ENCODE measurements around the gene PPAT.
A peak's percentile ranks its signal among the peaks of the same experiment; 100 is the strongest.
"Not testable (repeated sequence)": the region's sequence is repeated elsewhere in the genome, so short reads cannot be mapped to it uniquely, and the experiment has no call there.

PPAT gene

DNA sequence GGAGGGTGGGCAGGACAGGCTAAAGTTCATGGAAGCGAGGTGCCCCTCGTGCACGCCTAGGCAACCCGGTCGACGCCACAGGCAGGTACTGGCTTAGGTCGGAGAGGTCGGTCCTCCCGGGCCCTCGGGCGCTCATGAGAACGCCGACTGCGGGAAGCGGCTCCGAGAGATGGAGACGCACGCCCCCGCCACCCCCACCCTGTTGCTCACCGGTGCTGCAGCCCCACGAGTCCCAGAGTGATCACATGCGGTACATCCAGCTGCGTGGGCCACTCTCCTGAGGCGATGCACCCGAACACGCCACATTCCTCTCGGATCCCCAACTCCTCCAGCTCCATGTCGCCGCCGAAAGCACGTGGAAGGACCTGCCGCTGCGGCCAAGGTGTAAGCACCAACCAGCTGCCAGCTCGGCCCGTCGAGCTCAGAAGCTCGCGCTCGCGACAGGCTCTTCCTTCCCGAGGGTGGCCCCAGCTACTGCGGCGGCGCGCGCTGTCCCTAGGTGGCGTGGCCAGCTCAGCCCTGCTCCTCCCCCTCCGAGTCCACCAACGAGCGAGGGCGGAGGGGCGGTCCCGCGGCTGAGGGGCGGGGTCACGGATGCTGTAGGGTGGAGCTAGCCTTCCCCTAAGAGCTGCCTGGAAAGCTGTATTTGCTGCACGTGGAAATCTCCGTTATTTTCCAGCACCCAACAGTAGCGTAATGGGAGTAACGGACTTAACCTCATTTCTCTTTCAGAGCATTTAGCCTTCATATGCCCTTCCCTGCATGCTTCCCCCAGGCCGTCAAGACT, at the start of gene PPAT:
PPAT (minus strand) TSS at position 476 of the 787 bp plus-strand sequence; CDS start at position 338, 138 bp downstream.
- peaks cover 44% of the 10 kb centered on the region for H3K36me3 Mint-ChIP-seq (ENCODE audit: low read depth)
- peak within 1 kb of the TSS; percentile 99 for H3K4me3 Mint-ChIP-seq
- no peaks in the 10 kb centered on the region for H3K27me3 Mint-ChIP-seq
- peak within 1 kb of the TSS; percentile 100 for H3K27ac Mint-ChIP-seq
- H3K9me3 Mint-ChIP-seq: no peaks in the 10 kb centered on the region
- H3K4me1 Mint-ChIP-seq (ENCODE audit: low read depth): peaks cover 64% of the 10 kb centered on the region

DNA sequence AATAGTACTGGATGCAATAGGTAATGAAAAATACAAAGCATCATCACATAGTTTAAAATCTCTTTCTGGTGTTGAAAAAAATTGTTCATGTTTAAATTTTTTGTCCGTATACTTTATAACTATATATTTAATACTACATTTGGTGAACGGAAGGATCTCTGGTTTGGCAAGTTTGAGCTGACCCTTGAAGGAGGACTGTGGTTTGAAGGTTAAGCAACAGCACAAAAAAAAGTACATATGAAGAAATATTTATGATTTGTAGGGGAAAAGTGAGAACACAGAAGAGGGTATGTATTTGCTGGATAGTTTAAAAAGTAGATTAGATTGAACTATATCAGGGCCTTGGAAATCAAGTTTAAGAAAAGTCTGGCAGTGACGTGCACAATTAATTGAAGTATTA, 45.3 kb upstream of the PPAT start:
- Mint-ChIP-seq H3K4me3 (no peak overlapping the region), H3K27ac (no peak overlapping the region), H3K36me3 (ENCODE audit: low read depth) (peaks cover 76% of the 10 kb centered on the region), H3K4me1 (ENCODE audit: low read depth) (no peaks in the 10 kb centered on the region), H3K9me3 (no peaks in the 10 kb centered on the region), H3K27me3 (no peaks in the 10 kb centered on the region)

DNA sequence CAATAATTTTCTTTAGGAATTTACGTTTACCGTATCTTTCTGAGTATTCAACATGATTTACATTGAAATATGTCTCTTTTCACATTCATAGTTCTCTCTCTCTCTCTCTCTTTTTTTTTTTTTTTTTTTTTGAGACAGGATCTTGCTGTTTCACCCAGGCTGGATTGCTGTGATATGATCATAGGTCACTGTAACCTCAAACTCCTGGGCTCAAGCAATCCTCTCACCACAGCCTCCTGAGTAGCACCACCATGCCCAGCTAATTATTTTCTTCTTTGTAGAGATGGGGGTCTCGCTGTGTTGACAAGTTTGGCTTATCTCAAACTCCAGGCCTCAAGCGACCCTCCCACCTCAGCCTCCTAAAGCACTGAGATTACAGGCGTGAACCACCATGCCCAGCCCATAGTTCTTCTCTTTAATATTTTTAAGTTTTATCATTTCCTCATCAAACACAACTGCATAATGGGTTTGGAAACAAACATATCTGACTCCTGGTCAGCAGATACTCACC, 41.8 kb upstream of the PPAT start:
- no peak overlapping the region for H3K4me3 Mint-ChIP-seq
- H3K4me1 Mint-ChIP-seq (ENCODE audit: low read depth): no peaks in the 10 kb centered on the region
- H3K27ac Mint-ChIP-seq: peak overlapping the region; percentile 31
- no peaks in the 10 kb centered on the region for H3K27me3 Mint-ChIP-seq
- H3K36me3 Mint-ChIP-seq (ENCODE audit: low read depth): peaks cover 77% of the 10 kb centered on the region
- no peaks in the 10 kb centered on the region for H3K9me3 Mint-ChIP-seq

GRCh38 chr4:56475917-56476316, 40.5 kb upstream of the PPAT start:
- Mint-ChIP-seq H3K27ac (no peak overlapping the region), H3K4me1 (ENCODE audit: low read depth) (no peaks in the 10 kb centered on the region), H3K36me3 (ENCODE audit: low read depth) (peaks cover 81% of the 10 kb centered on the region), H3K27me3 (no peaks in the 10 kb centered on the region), H3K4me3 (no peak overlapping the region), H3K9me3 (no peaks in the 10 kb centered on the region)

DNA sequence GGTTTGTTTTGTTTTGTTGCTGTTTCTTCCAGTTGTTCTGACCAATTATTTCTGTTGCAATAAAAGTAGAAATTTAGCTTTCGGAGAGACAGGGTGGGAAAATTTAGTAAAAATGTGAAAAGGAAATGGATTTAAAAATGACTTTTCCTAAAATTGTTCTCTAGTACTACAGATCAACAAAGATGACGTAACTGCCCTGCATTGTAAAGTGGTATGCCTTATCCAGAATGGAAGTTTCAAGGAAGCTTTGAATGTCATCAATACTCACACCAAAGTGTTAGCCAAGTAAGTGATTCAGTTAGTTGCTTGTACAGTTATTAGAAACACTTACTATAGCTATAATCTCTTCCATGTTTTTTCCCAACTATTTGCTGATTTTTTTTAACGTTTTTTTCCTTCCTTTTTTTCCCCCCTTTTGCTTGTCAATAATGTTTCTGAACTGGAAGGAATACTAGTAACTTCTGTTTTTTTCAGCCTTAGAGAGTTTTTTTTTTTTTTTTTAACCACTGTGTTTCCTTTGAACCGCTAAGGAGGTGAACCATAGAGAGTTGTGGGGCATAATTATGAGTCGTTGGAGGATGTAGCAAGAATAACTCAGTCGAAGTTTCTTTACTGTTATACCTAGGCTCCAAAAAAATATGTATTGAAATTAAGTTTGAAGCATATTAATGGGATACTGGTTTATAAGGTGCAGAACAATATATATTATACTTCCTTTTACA, 34.2 kb upstream of the PPAT start:
- H3K9me3 Mint-ChIP-seq: no peaks in the 10 kb centered on the region
- H3K27ac Mint-ChIP-seq: peak overlapping the region; percentile 54
- peaks cover 45% of the 10 kb centered on the region for H3K4me1 Mint-ChIP-seq (ENCODE audit: low read depth)
- no peaks in the 10 kb centered on the region for H3K27me3 Mint-ChIP-seq
- peaks cover 50% of the 10 kb centered on the region for H3K36me3 Mint-ChIP-seq (ENCODE audit: low read depth)
- peak overlapping the region; percentile 97 for H3K4me3 Mint-ChIP-seq

- Mint-ChIP-seq H3K27ac (peak overlapping the region; percentile 91), H3K9me3 (no peaks in the 10 kb centered on the region), H3K4me1 (ENCODE audit: low read depth) (peaks cover 59% of the 10 kb centered on the region), H3K4me3 (peak overlapping the region; percentile 97), H3K36me3 (ENCODE audit: low read depth) (peaks cover 49% of the 10 kb centered on the region), H3K27me3 (no peaks in the 10 kb centered on the region)
These were observed 32.6 kb upstream of the PPAT start for GRCh38 chr4:56468097-56468422.

- Mint-ChIP-seq H3K36me3 (ENCODE audit: low read depth) (peaks cover 47% of the 10 kb centered on the region), H3K27ac (peak within 1 kb of the TSS; percentile 95), H3K9me3 (no peaks in the 10 kb centered on the region), H3K4me1 (ENCODE audit: low read depth) (peaks cover 60% of the 10 kb centered on the region), H3K4me3 (peak within 1 kb of the TSS; percentile 97), H3K27me3 (no peaks in the 10 kb centered on the region)
These were observed 32.1 kb upstream of the PPAT start, which contains the start of gene SRP72 for GRCh38 chr4:56467284-56468096. TSS of gene SRP72 (plus strand) at chr4:56467617. CDS start at chr4:56467636, 19 bp downstream.

DNA sequence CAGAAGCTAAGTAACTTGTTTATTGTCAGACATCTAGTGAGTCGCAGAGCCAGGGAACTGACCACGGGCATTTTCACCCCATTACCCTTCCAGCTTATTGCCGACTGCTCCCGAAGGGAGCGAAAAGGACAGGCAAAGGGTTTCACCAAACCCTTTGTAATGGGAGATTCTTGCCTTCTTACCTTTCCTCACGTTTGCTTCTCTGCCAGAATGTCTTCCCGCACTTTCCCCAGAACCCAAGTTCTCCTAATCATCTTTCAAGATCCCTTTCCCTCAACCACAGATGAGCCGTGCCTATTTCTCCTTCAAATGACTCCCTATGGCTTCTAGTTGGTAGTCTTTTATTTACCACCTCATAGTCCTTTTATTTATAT, 31.5 kb upstream of the PPAT start:
- peak overlapping the region; percentile 97 for H3K4me3 Mint-ChIP-seq
- no peaks in the 10 kb centered on the region for H3K9me3 Mint-ChIP-seq
- H3K36me3 Mint-ChIP-seq (ENCODE audit: low read depth): peaks cover 48% of the 10 kb centered on the region
- H3K4me1 Mint-ChIP-seq (ENCODE audit: low read depth): peaks cover 66% of the 10 kb centered on the region
- H3K27ac Mint-ChIP-seq: peak overlapping the region; percentile 95
- H3K27me3 Mint-ChIP-seq: no peaks in the 10 kb centered on the region

GRCh38 chr4:56466296-56466761, 30.9 kb upstream of the PPAT start:
- Mint-ChIP-seq H3K4me3 (peak overlapping the region; percentile 97), H3K4me1 (ENCODE audit: low read depth) (peaks cover 66% of the 10 kb centered on the region), H3K27ac (peak overlapping the region; percentile 95), H3K36me3 (ENCODE audit: low read depth) (peaks cover 48% of the 10 kb centered on the region)
- H3K9me3 Mint-ChIP-seq, H3K27me3 Mint-ChIP-seq: not testable (repeated sequence)

DNA sequence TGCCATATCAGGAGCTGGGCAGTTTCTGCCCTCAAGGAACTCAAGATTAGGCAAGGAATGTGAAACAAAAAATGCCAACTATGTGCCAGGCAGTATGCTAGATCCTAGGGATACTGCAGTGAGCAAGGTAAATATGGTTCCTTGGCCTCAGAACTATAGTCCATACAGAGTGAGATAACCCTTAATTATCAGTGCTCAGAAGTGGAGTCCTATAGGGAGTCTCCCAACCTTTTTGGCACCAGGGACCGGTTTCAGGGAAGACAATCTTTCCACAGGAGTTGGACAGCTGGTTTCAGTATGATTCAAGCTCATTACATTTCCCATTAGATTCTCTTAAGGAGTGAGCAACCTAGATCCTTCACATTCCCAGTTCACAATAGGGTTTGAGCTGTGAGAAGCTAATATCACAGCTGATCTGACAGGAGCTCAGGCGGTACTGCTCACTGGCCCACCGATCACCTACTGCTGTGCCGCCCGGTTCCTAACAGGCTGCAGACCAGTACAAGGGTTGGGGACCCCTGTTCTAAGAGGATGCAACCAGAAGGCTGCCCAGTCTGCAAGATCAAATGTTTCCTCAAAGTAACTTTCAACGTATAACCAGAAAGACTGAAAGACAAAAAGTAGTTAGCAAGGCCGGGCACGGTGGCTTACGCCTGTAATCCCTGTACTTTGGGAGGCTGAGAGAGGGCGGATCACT, 30.3 kb upstream of the PPAT start:
- H3K27me3 Mint-ChIP-seq: no peaks in the 10 kb centered on the region

DNA sequence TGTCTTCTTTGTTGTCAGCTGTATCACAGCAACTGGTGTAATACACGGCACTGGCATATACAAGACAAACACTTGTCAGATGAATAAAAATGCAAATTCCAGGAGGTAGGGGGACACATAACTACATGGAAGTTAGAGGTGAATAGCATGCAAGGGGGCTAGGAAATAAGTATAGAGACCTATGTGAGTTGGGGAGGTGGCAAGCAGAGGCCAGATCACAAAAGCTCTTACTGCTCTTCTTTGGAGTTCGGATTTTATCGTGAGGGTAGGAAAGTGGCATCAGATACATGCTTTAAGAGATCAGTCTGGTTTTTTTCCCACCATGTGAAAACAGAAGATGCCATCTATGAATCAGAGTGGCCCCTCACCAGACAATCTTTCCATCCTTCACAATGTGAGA, 29.2 kb upstream of the PPAT start:
- Mint-ChIP-seq H3K27me3 (no peaks in the 10 kb centered on the region), H3K4me1 (ENCODE audit: low read depth) (peaks cover 67% of the 10 kb centered on the region), H3K4me3 (peak overlapping the region; percentile 97), H3K9me3 (no peaks in the 10 kb centered on the region), H3K27ac (no peak overlapping the region), H3K36me3 (ENCODE audit: low read depth) (peaks cover 53% of the 10 kb centered on the region)

More for the DNA sequence above, 30.3 kb upstream of the PPAT start:
- Mint-ChIP-seq H3K4me3 (peak overlapping the region; percentile 97), H3K36me3 (ENCODE audit: low read depth) (peaks cover 50% of the 10 kb centered on the region), H3K9me3 (no peaks in the 10 kb centered on the region), H3K27ac (peak overlapping the region; percentile 95), H3K4me1 (ENCODE audit: low read depth) (peaks cover 66% of the 10 kb centered on the region)

GRCh38 chr4:56463711-56464110, 28.3 kb upstream of the PPAT start:
- peaks cover 56% of the 10 kb centered on the region for H3K36me3 Mint-ChIP-seq (ENCODE audit: low read depth)
- H3K27me3 Mint-ChIP-seq: no peaks in the 10 kb centered on the region
- H3K4me3 Mint-ChIP-seq: no peak overlapping the region
- peaks cover 58% of the 10 kb centered on the region for H3K4me1 Mint-ChIP-seq (ENCODE audit: low read depth)
- H3K27ac Mint-ChIP-seq: no peak overlapping the region
- H3K9me3 Mint-ChIP-seq: no peaks in the 10 kb centered on the region

DNA sequence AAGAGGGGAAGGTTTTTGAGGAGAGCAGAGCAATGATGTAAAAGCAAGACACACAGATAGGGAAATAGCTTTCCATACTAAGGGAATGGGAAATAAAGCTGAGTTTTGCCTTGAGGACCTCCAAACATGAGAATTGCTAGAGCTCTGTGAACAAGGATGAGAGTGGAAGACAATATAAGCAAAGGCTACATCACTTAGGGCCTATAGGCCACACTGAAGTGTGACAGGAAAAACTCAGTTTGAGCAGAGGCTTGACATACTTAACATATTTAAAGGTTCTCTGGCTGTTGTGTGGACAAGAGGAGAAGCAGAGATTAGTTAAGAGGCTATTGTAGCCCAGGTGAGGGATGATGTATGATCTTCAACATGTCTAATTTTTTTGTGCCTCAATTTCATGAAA, 26.7 kb upstream of the PPAT start:
- Mint-ChIP-seq H3K27ac (peak overlapping the region; percentile 7), H3K9me3 (no peaks in the 10 kb centered on the region), H3K4me1 (ENCODE audit: low read depth) (peaks cover 50% of the 10 kb centered on the region), H3K27me3 (no peaks in the 10 kb centered on the region), H3K4me3 (no peak overlapping the region), H3K36me3 (ENCODE audit: low read depth) (peaks cover 62% of the 10 kb centered on the region)

- Mint-ChIP-seq H3K27ac (peak overlapping the region; percentile 67), H3K36me3 (ENCODE audit: low read depth) (peaks cover 80% of the 10 kb centered on the region)
These were observed 24.7 kb upstream of the PPAT start for GRCh38 chr4:56460085-56460484.

More at GRCh38 chr4:56460085-56460484, 24.7 kb upstream of the PPAT start:
- peaks cover 34% of the 10 kb centered on the region for H3K4me1 Mint-ChIP-seq (ENCODE audit: low read depth)
- no peak overlapping the region for H3K4me3 Mint-ChIP-seq
- H3K9me3 Mint-ChIP-seq: no peaks in the 10 kb centered on the region
- no peaks in the 10 kb centered on the region for H3K27me3 Mint-ChIP-seq

Data from stimulated activated naive CD8-positive, alpha-beta T cell treated with anti-CD3 and anti-CD28 coated beads, Interleukin-15, Interleukin-2, amounts not matched to agents 100 ng/mL and 50 ng/mL, for 24 hours (primary cell).